ENCODE measurements around the gene BICRAL. TPM values are rescaled to one million over a fixed set of nuclear protein-coding genes. Genes with fewer than 3 reads are reported as not detected.

The BICRAL gene
- total RNA-seq, 1 donor from 2014 or later: 6.2 TPM

DNA sequence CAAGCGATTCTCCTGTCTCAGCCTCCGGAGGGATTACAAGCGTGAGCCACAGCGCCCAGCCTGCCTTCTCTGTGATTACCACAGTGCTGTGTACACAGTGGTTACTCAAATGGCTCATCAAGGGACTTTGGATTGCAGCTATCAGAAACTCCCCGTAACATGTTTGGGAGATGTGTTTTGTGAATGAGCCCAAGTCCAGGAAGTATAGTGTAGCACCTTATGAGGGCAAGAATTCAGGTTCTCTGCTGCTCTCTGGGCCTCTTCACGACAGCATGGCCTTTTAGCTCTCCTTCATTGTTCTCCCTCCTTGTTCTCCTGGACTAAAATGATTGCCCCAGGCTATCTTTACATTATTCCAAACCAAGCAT lies 63.5 kb downstream of the BICRAL start:
- Mint-ChIP-seq H3K27ac (ENCODE audit: unreplicated experiment) (no peak overlapping the region), H3K4me1 (no peaks in the 10 kb centered on the region)
- TF ChIP-seq, protein P1, sequence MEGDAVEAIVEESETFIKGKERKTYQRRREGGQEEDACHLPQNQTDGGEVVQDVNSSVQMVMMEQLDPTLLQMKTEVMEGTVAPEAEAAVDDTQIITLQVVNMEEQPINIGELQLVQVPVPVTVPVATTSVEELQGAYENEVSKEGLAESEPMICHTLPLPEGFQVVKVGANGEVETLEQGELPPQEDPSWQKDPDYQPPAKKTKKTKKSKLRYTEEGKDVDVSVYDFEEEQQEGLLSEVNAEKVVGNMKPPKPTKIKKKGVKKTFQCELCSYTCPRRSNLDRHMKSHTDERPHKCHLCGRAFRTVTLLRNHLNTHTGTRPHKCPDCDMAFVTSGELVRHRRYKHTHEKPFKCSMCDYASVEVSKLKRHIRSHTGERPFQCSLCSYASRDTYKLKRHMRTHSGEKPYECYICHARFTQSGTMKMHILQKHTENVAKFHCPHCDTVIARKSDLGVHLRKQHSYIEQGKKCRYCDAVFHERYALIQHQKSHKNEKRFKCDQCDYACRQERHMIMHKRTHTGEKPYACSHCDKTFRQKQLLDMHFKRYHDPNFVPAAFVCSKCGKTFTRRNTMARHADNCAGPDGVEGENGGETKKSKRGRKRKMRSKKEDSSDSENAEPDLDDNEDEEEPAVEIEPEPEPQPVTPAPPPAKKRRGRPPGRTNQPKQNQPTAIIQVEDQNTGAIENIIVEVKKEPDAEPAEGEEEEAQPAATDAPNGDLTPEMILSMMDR (conservative IDR thresholded peaks at IDR 0.05): no peak

DNA sequence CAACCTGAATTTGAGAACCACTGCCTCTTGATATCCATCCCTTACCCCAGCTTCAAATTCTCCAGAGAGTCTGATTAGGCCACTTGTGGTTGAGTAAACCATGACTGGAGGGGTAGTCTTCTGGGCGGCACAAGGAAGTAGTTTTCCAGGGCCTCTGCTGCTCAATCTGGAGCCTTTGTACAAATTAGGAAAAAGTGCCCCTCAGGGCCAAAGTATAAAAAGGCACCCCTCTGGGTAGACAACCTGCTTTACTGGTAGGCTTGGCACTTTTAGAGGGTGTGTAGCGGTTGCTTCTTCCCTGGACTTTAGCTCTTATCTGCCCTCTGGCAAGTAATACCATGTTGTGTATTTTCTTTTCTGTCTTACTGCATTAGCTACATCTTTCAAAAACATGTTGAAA lies 64.7 kb downstream of the BICRAL start:
- no peaks in the 10 kb centered on the region for H3K4me1 Mint-ChIP-seq
- no peak overlapping the region for H3K27ac Mint-ChIP-seq (ENCODE audit: unreplicated experiment)
- no peaks in the 10 kb centered on the region for H3K27me3 Mint-ChIP-seq (ENCODE audit: low read depth)
- no peaks in the 10 kb centered on the region for H3K9me3 Mint-ChIP-seq
- TF ChIP-seq, protein P1 (conservative IDR thresholded peaks at IDR 0.05): no peak
- H3K36me3 Mint-ChIP-seq (ENCODE audit: low read depth): peaks cover 7% of the 10 kb centered on the region
- H3K4me3 Mint-ChIP-seq: no peak overlapping the region
- no peak for DNase-seq (ENCODE audit: low read depth, low spot score)

More for the DNA sequence above, 63.5 kb downstream of the BICRAL start:
- no peaks in the 10 kb centered on the region for H3K9me3 Mint-ChIP-seq
- H3K4me3 Mint-ChIP-seq: no peak overlapping the region
- no peaks in the 10 kb centered on the region for H3K27me3 Mint-ChIP-seq (ENCODE audit: low read depth)
- peaks cover 7% of the 10 kb centered on the region for H3K36me3 Mint-ChIP-seq (ENCODE audit: low read depth)
- DNase-seq (ENCODE audit: low read depth, low spot score): no peak

DNA sequence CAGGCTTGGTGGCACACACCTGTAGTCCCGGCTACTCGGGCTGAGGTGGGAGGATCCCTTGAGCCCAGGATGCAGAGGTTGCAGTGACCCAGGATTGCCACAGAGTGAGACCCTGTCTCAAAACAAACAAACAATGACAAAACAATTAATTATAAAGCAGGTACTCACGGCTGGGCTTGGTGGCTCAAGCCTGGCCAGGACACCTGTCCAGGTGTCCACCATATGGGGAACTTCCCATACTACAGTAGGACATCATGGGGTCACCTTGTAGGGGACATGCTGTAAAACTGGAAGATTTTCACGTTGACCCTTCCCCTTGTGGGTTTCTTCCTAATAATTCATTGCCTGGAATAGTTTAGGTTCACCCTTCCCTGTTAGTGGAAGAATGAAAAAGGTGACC lies 66.8 kb downstream of the BICRAL start:
- TF ChIP-seq, protein P1 (conservative IDR thresholded peaks at IDR 0.05): no peak
- H3K4me1 Mint-ChIP-seq: no peaks in the 10 kb centered on the region
- H3K9me3 Mint-ChIP-seq: no peaks in the 10 kb centered on the region
- no peak for DNase-seq (ENCODE audit: low read depth, low spot score)
- no peaks in the 10 kb centered on the region for H3K27me3 Mint-ChIP-seq (ENCODE audit: low read depth)
- H3K36me3 Mint-ChIP-seq (ENCODE audit: low read depth): peaks cover 7% of the 10 kb centered on the region
- no peak overlapping the region for H3K4me3 Mint-ChIP-seq
- H3K27ac Mint-ChIP-seq (ENCODE audit: unreplicated experiment): no peak overlapping the region

DNA sequence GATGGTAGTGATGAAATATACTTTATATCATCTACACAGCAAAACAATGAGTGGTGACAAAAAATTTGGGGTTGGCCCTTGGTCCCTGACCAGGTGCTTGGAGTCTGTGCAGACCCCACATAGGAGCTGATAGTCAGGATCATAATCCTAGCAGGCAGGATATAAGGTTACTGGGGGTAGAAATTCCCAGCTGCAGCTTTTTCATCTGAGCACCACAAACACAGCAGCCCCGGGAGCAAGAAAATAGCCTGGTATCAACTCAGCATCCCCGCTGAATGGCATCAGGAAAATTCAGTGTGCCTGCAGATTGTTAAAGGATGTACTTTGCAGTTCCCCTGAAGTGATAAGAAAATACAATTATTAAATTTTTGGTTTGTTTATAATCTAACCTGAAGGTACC lies 69.7 kb downstream of the BICRAL start:
- H3K9me3 Mint-ChIP-seq: no peaks in the 10 kb centered on the region
- TF ChIP-seq, protein P1 (conservative IDR thresholded peaks at IDR 0.05): no peak
- H3K36me3 Mint-ChIP-seq (ENCODE audit: low read depth): peaks cover 3% of the 10 kb centered on the region
- no peak overlapping the region for H3K27ac Mint-ChIP-seq (ENCODE audit: unreplicated experiment)
- no peaks in the 10 kb centered on the region for H3K27me3 Mint-ChIP-seq (ENCODE audit: low read depth)
- H3K4me1 Mint-ChIP-seq: no peaks in the 10 kb centered on the region
- no peak for DNase-seq (ENCODE audit: low read depth, low spot score)
- no peak overlapping the region for H3K4me3 Mint-ChIP-seq

DNA sequence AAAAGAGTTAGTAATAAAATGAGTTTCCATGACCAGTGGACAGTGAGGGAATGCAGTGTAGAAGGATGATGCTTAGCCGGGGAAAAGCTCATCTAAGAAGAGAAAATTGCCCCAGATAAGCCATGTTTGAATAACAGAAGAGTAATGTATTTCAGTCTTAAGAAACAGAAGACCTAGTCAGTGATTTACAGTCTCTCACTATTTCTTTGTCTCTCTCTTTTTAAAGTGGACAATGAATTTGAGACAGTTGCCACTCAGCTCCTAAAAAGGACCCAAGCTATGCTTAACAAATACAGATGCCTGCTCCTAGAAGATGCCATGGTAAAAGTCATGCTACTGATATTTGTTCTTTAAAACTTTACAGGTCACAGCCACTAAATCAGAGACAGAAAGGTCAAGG lies 78.2 kb downstream of the BICRAL start:
- Mint-ChIP-seq H3K27me3 (ENCODE audit: low read depth) (no peaks in the 10 kb centered on the region), H3K4me3 (no peak overlapping the region), H3K27ac (ENCODE audit: unreplicated experiment) (no peak overlapping the region), H3K36me3 (ENCODE audit: low read depth) (peaks cover 9% of the 10 kb centered on the region), H3K9me3 (no peaks in the 10 kb centered on the region), H3K4me1 (no peaks in the 10 kb centered on the region)
- TF ChIP-seq, protein P1 (conservative IDR thresholded peaks at IDR 0.05): no peak
- DNase-seq (ENCODE audit: low read depth, low spot score): no peak

DNA sequence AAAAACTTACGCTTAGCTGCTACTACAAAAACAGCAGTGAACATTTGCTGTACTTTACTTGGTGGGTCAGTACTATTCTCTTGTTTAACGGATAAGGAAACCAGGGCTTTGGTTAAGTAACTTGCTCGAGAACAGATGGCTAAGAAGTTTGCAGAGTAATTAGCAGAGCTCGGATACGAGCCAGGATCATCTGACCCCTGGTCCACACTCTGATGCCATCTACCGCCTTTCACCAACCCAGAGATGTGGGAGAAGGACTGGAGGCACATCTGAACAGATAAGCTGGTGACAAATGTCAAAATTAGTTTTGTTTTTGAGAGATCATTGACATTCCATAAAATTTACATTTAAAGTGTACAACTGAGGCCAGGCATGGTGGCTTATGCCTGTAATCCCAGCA lies 78.6 kb downstream of the BICRAL start:
- no peak overlapping the region for H3K27ac Mint-ChIP-seq (ENCODE audit: unreplicated experiment)
- TF ChIP-seq, protein P1 (conservative IDR thresholded peaks at IDR 0.05): no peak
- H3K36me3 Mint-ChIP-seq (ENCODE audit: low read depth): peaks cover 9% of the 10 kb centered on the region
- H3K4me3 Mint-ChIP-seq: no peak overlapping the region
- DNase-seq (ENCODE audit: low read depth, low spot score): no peak
- H3K9me3 Mint-ChIP-seq: no peaks in the 10 kb centered on the region
- H3K27me3 Mint-ChIP-seq (ENCODE audit: low read depth): no peaks in the 10 kb centered on the region
- H3K4me1 Mint-ChIP-seq: no peaks in the 10 kb centered on the region
